Vagina (tissue), 2 donors: ENCODE data around the gene CHEK1.

Experiments
- POLR2A ChIP-seq, 2 donors: fragments of 450-650 bp; IDR thresholded peaks; one replicate each; pipeline ENCODE4 v1.6.1; 2017; ENCODE audit warnings: antibody characterized with exemption in 2 of 2, mild to moderate bottlenecking in 2 of 2, moderate library complexity in 2 of 2
- POLR2AphosphoS5 ChIP-seq, 2 donors: sonication (generic); formaldehyde crosslinking; IDR thresholded peaks; one replicate each; pipeline ENCODE4 v1.9.0; 2017; ENCODE audit warnings: antibody characterized with exemption in 2 of 2, mild to moderate bottlenecking in 2 of 2, low read depth in 1 of 2; ENCODE audit not compliant: insufficient read depth in 1 of 2

DNA sequence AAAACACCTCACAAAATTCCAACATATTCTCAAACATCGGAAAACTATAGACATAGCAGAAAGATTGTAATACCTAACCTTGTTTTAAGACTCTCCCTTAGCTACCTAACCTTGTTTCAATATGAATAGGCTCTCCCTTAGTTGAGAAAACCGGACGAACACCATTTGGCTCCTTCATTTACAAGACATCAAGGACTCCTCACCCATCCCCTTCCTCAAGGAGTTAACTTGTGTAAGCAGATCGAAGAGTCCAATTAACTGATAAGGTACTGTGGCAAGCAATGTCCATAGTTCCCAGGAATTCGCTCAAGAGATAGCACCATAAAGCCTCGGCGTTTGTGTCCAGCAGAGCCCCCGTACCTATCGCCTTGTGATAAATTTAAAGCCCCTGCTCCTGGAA is 60.3 kb downstream of the CHEK1 start:
- TF ChIP-seq POLR2AphosphoS5 (IDR thresholded peaks at IDR 0.05; ENCODE audit: insufficient read depth in 1 of 2, low read depth in 1 of 2) (no peak), POLR2A (IDR thresholded peaks at IDR 0.05) (no peak)
